ENCODE measurements around the gene TLK1. TPM values are rescaled to one million over a fixed set of nuclear protein-coding genes. Genes with fewer than 3 reads are reported as not detected.

TLK1 gene
- total and polyA plus RNA-seq, 7 experiments from 2014 or later = 40.0 to 191 (median 113) TPM

DNA sequence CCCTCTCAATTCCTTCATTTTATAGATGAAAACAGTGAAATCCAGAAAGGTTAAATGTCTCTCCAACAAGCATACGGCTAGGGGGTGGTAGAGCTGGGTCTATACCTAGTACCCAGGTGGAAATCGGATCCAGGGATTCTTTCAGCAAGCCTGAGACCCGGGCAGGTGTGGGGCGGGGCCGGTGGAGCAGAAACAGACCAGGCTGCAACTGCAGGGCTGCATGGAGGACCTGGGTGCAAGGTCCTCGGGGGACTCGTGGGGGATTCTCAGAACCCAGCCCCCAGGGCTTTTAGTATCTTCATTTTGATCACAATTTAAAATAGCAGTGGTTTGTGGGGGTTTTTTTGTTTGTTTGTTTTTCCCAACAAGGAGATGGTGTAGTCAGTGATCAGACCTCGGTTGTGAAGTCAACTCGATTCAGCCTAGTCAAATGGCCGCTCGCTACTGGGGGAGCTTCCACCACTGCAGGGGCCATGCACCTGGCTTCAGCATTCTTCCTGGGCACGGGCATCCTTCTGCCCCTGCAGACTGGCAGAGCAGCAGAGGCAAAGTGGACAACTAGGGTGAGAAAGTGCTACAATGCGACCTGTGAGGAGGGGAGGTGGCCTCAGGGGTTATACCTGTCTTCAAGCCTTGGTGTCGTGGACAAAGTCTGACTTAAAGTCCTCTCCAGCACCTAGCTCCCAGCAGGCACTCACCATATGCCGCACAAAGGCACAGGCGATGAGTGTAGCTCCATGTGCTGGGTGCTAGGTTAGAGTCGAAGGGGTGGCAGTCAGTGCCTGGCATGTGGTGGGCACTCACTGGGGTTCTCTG lies 185.4 kb downstream of the TLK1 start:
- Histone ChIP-seq H3K27me3 (ENCODE audit: control insufficient read depth in 2 of 2, insufficient read depth in 2 of 2, low read length in 2 of 2) (no peaks in the 10 kb centered on the region), H3K4me3 (ENCODE audit: low read length) (no peak overlapping the region), H3K9me3 (ENCODE audit: control insufficient read depth in 2 of 3, low read length in 3 of 3) (no peaks in the 10 kb centered on the region), H3K4me1 (ENCODE audit: control insufficient read depth in 2 of 2, insufficient read depth in 2 of 2, low read length in 2 of 2) (peaks cover 4 to 11% of the 10 kb centered on the region in 2 donors), H3K27ac (ENCODE audit: low read depth, low read length) (no peak overlapping the region), H3K36me3 (ENCODE audit: control insufficient read depth in 2 of 3, insufficient read depth in 3 of 3, low read length in 3 of 3) (no peaks in the 10 kb centered on the region)
- DNase-seq (no peak), ATAC-seq (no peak)
- POLR2A ChIA-PET = interaction anchor here (0.9 to 3.8 kb wide), 6 partner anchors 33 to 458 kb away, joined by 3 to 32 read pairs (median 8); partner anchors contain the start of genes DCAF17 and METTL8
- CTCF ChIA-PET = interaction anchor here (0.7 to 5.6 kb wide), 10 partner anchors 47 to 442 kb away, joined by 3 to 56 read pairs (median 4); partner anchors contain the start of gene GORASP2
- peak overlapping the region in 7 of 9 donors; percentile 19 to 63 (median 44) for H3K27ac Mint-ChIP-seq
- H3K4me3 Mint-ChIP-seq = peak overlapping the region in 4 of 10 donors; percentile 5 to 74 (median 44)
- H3K9me3 Mint-ChIP-seq = no peaks in the 10 kb centered on the region
- peaks cover 5 to 20% (median 10%) of the 10 kb centered on the region in 7 donors for H3K4me1 Mint-ChIP-seq
- H3K27me3 Mint-ChIP-seq = no peaks in the 10 kb centered on the region
- intact Hi-C loops (cut with micrococcal nuclease) = loop anchor here in 1 of 2 donors (5.0 kb wide), 1 partner anchor 127 kb away; no protein-coding TSS in a partner anchor
- H3K36me3 Mint-ChIP-seq = no peaks in the 10 kb centered on the region

GRCh38 chr2:170974304-170974993 lies 186.2 kb downstream of the TLK1 start:
- DNase-seq = no peak
- peaks cover 5 to 20% (median 10%) of the 10 kb centered on the region in 7 donors for H3K4me1 Mint-ChIP-seq
- Histone ChIP-seq H3K4me1 (ENCODE audit: control insufficient read depth in 2 of 2, insufficient read depth in 2 of 2, low read length in 2 of 2) (peaks cover 4 to 11% of the 10 kb centered on the region in 2 donors), H3K4me3 (ENCODE audit: low read length) (peak overlapping the region; percentile 84), H3K36me3 (ENCODE audit: control insufficient read depth in 2 of 3, insufficient read depth in 3 of 3, low read length in 3 of 3) (no peaks in the 10 kb centered on the region), H3K27me3 (ENCODE audit: control insufficient read depth in 2 of 2, insufficient read depth in 2 of 2, low read length in 2 of 2) (no peaks in the 10 kb centered on the region), H3K9me3 (ENCODE audit: control insufficient read depth in 2 of 3, low read length in 3 of 3) (no peaks in the 10 kb centered on the region), H3K27ac (ENCODE audit: low read depth, low read length) (peak overlapping the region; percentile 63)
- no peaks in the 10 kb centered on the region for H3K36me3 Mint-ChIP-seq
- POLR2A ChIA-PET = interaction anchor here (0.9 to 3.8 kb wide), 6 partner anchors 33 to 459 kb away, joined by 3 to 32 read pairs (median 8); partner anchors contain the start of genes DCAF17 and METTL8
- intact Hi-C loops (cut with micrococcal nuclease) = loop anchor here in 1 of 2 donors (5.0 kb wide), 1 partner anchor 273 kb away; no protein-coding TSS in a partner anchor
- peak overlapping the region; percentile 51 to 80 (median 74) for H3K4me3 Mint-ChIP-seq
- CTCF ChIA-PET = interaction anchor here (0.5 to 5.6 kb wide), 11 partner anchors 37 to 443 kb away, joined by 3 to 56 read pairs (median 4); partner anchors contain the start of gene GORASP2
- no peak for ATAC-seq
- H3K27ac Mint-ChIP-seq = peak overlapping the region; percentile 29 to 86 (median 75)
- no peaks in the 10 kb centered on the region for H3K27me3 Mint-ChIP-seq
- peaks cover 0 to 2% (median 0%) of the 10 kb centered on the region in 11 donors for H3K9me3 Mint-ChIP-seq

- ATAC-seq = peak; percentile 99
- Mint-ChIP-seq H3K27me3 (no peaks in the 10 kb centered on the region), H3K4me3 (peak overlapping the region; percentile 51 to 87 (median 84)), H3K36me3 (peaks cover 0 to 2% (median 0%) of the 10 kb centered on the region in 5 donors), H3K9me3 (peaks cover 0 to 2% (median 0%) of the 10 kb centered on the region in 11 donors), H3K4me1 (peaks cover 5 to 20% (median 10%) of the 10 kb centered on the region in 7 donors), H3K27ac (peak overlapping the region; percentile 33 to 90 (median 79))
- H3K27ac ChIP-seq (ENCODE audit: low read depth, low read length) = peak overlapping the region; percentile 67
- H3K9me3 ChIP-seq (ENCODE audit: control insufficient read depth in 2 of 3, low read length in 3 of 3) = no peaks in the 10 kb centered on the region
- H3K36me3 ChIP-seq (ENCODE audit: control insufficient read depth in 2 of 3, insufficient read depth in 3 of 3, low read length in 3 of 3) = no peaks in the 10 kb centered on the region
- H3K27me3 ChIP-seq (ENCODE audit: control insufficient read depth in 2 of 2, insufficient read depth in 2 of 2, low read length in 2 of 2) = no peaks in the 10 kb centered on the region
- peak; percentile 86 to 96 (median 91) for DNase-seq
- peaks cover 4 to 11% of the 10 kb centered on the region in 2 donors for H3K4me1 ChIP-seq (ENCODE audit: control insufficient read depth in 2 of 2, insufficient read depth in 2 of 2, low read length in 2 of 2)
- ChIA-PET POLR2A (interaction anchor here (1.0 to 3.8 kb wide), 8 partner anchors 44 to 460 kb away, joined by 3 to 32 read pairs (median 8); partner anchors contain the start of genes DCAF17, GORASP2 and METTL8), CTCF (interaction anchor here (0.5 to 5.6 kb wide), 10 partner anchors 11 to 459 kb away, joined by 3 to 56 read pairs (median 6); partner anchors contain the start of gene GORASP2)
- peak overlapping the region; percentile 84 for H3K4me3 ChIP-seq (ENCODE audit: low read length)
- intact Hi-C loops (cut with micrococcal nuclease) = loop anchor here (1.0 to 5.0 kb wide), 8 partner anchors 17 to 461 kb away; partner anchors contain the start of genes DCAF17 (in 2 of the 2) and GORASP2 (in 2 of the 2)
Observed at GRCh38 chr2:170973492-170974303, 187.0 kb downstream of the TLK1 start.

- Mint-ChIP-seq H3K4me3 (peak overlapping the region; percentile 51 to 87 (median 73)), H3K4me1 (peaks cover 5 to 20% (median 10%) of the 10 kb centered on the region in 7 donors), H3K36me3 (peaks cover 0 to 4% (median 0%) of the 10 kb centered on the region in 5 donors), H3K27ac (peak overlapping the region in 6 of 9 donors; percentile 64 to 81 (median 74)), H3K9me3 (peaks cover 0 to 2% (median 0%) of the 10 kb centered on the region in 11 donors), H3K27me3 (no peaks in the 10 kb centered on the region)
- intact Hi-C loops (cut with micrococcal nuclease) = loop anchor here (1.0 to 5.0 kb wide), 8 partner anchors 18 to 461 kb away; partner anchors contain the start of genes DCAF17 (in 2 of the 2) and GORASP2 (in 2 of the 2)
- CTCF ChIA-PET = interaction anchor here (0.9 to 5.6 kb wide), 7 partner anchors 11 to 460 kb away, joined by 3 to 56 read pairs (median 7); no protein-coding TSS in a partner anchor
- DNase-seq = no peak
- H3K27me3 ChIP-seq (ENCODE audit: control insufficient read depth in 2 of 2, insufficient read depth in 2 of 2, low read length in 2 of 2) = no peaks in the 10 kb centered on the region
- H3K27ac ChIP-seq (ENCODE audit: low read depth, low read length) = peak overlapping the region; percentile 67
- peak overlapping the region; percentile 84 for H3K4me3 ChIP-seq (ENCODE audit: low read length)
- H3K36me3 ChIP-seq (ENCODE audit: control insufficient read depth in 2 of 3, insufficient read depth in 3 of 3, low read length in 3 of 3) = no peaks in the 10 kb centered on the region
- ATAC-seq = no peak
- H3K9me3 ChIP-seq (ENCODE audit: control insufficient read depth in 2 of 3, low read length in 3 of 3) = no peaks in the 10 kb centered on the region
- H3K4me1 ChIP-seq (ENCODE audit: control insufficient read depth in 2 of 2, insufficient read depth in 2 of 2, low read length in 2 of 2) = peaks cover 4 to 11% of the 10 kb centered on the region in 2 donors
- POLR2A ChIA-PET = interaction anchor here (1.0 to 3.8 kb wide), 7 partner anchors 44 to 443 kb away, joined by 3 to 32 read pairs (median 7); partner anchors contain the start of gene GORASP2
Observed at GRCh38 chr2:170973225-170973491, 187.5 kb downstream of the TLK1 start.

DNA sequence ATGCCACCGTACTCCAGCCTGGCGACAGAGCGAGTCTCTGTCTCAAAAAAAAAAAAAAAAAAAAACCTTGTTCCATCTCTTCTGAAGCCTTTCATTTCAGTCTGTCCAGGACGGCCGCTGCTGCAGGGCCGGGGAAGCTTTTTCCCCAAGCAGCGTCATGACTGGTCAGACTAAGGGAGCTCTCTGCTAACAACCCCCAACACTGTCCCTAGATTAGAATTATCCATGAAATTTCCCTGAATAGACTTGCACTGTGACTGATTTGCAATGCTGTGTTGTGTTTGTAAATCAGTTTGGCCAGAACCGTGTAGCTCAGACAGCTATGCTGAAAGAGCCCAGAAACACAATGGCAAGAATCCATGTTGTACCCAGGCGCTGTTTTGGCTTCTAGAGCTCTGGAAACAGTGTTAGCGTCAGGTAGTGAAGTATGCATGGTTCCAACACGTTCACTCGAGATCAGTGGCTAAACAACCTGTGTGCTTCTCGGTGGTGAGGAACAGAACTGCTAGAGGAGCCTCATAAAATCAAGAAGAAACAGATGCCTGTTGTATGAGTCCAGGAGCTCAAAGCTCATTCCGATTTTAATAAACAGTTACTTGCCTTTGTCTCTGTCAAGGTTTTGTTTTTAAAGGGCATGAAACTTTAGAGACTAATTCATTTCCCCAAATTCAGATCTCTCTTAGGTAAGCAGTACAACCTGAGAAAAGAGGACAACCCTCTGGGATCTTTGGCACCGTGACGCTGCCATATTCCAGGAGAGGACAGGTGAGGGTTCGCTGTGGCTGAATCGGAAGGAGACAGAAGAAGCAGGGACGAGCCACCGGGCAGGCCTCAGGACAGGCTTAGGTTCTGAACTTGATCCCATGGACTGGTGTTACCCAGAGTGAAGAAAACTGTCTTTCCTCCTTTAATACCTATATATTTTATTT lies 188.1 kb downstream of the TLK1 start:
- Mint-ChIP-seq H3K27ac (peak overlapping the region in 6 of 9 donors; percentile 64 to 81 (median 74)), H3K4me3 (peak overlapping the region; percentile 51 to 87 (median 73)), H3K27me3 (no peaks in the 10 kb centered on the region), H3K36me3 (peaks cover 0 to 6% (median 0%) of the 10 kb centered on the region in 5 donors), H3K9me3 (peaks cover 0 to 2% (median 0%) of the 10 kb centered on the region in 11 donors), H3K4me1 (peaks cover 5 to 20% (median 10%) of the 10 kb centered on the region in 7 donors)
- H3K9me3 ChIP-seq (ENCODE audit: control insufficient read depth in 2 of 3, low read length in 3 of 3) = no peaks in the 10 kb centered on the region
- H3K27ac ChIP-seq (ENCODE audit: low read depth, low read length) = peak overlapping the region; percentile 67
- DNase-seq (no peak), ATAC-seq (no peak)
- intact Hi-C loops (cut with micrococcal nuclease) = loop anchor here (1.0 to 5.0 kb wide), 8 partner anchors 18 to 462 kb away; partner anchors contain the start of genes DCAF17 (in 2 of the 2) and GORASP2 (in 2 of the 2)
- H3K27me3 ChIP-seq (ENCODE audit: control insufficient read depth in 2 of 2, insufficient read depth in 2 of 2, low read length in 2 of 2) = no peaks in the 10 kb centered on the region
- CTCF ChIA-PET = interaction anchor here (0.9 to 5.6 kb wide), 7 partner anchors 12 to 460 kb away, joined by 3 to 56 read pairs (median 7); no protein-coding TSS in a partner anchor
- H3K4me3 ChIP-seq (ENCODE audit: low read length) = peak overlapping the region; percentile 84
- POLR2A ChIA-PET = interaction anchor here (1.0 to 3.8 kb wide), 8 partner anchors 43 to 444 kb away, joined by 3 to 32 read pairs (median 6); partner anchors contain the start of gene GORASP2
- H3K36me3 ChIP-seq (ENCODE audit: control insufficient read depth in 2 of 3, insufficient read depth in 3 of 3, low read length in 3 of 3) = no peaks in the 10 kb centered on the region
- H3K4me1 ChIP-seq (ENCODE audit: control insufficient read depth in 2 of 2, insufficient read depth in 2 of 2, low read length in 2 of 2) = peaks cover 4 to 11% of the 10 kb centered on the region in 2 donors
